GM23248 (cell line): Measurements from ENCODE around the gene NT5E.

Experiments used
- EZH2 ChIP-seq: fragments of 200-600 bp; sonication (generic); IDR thresholded peaks from 2 replicates; pipeline ENCODE4 v1.6.1; 2018; ENCODE audit warnings: antibody characterized with exemption, mild to moderate bottlenecking; ENCODE audit not compliant: insufficient read depth, poor library complexity, severe bottlenecking
- EZH2phosphoT487 ChIP-seq: fragments of 200-600 bp; sonication (generic); IDR thresholded peaks from 2 replicates; pipeline ENCODE4 v1.6.1; 2018; ENCODE audit warnings: antibody characterized with exemption, moderate library complexity, mild to moderate bottlenecking, low read depth; ENCODE audit not compliant: insufficient read depth

- TF ChIP-seq EZH2 (no peak), EZH2phosphoT487 (no peak)
Measured at GRCh38 chr6:85461798-85462170, 11.9 kb downstream of the NT5E start.
